Upper lobe of right lung (tissue), 1 donor: ENCODE measurements around the gene MARK1. TPM values are rescaled to one million over a fixed set of nuclear protein-coding genes. Genes with fewer than 3 reads are reported as not detected.

Experiments used
- ATAC-seq: fragments of 200-7000 bp; cut with Tn5 transposase; one replicate; pipeline ENCODE4 v1.9.1; 2020; ENCODE audit warnings: mild to moderate bottlenecking, moderate library complexity
- DNase-seq: peaks from one replicate; pipeline ENCODE4 v3.0.0-alpha.2; 2020
- H3K27ac ChIP-seq: fragments of 200-600 bp; one replicate; pipeline ENCODE4 v1.8.0; 2022
- H3K27me3 ChIP-seq: fragments of 200-600 bp; one replicate; pipeline ENCODE4 v1.8.0; 2022; ENCODE audit warnings: mild to moderate bottlenecking
- H3K36me3 ChIP-seq: fragments of 200-600 bp; one replicate; pipeline ENCODE4 v1.8.0; 2022
- H3K4me1 ChIP-seq: fragments of 200-600 bp; one replicate; pipeline ENCODE4 v1.8.0; 2022
- H3K4me3 ChIP-seq: fragments of 200-600 bp; one replicate; pipeline ENCODE4 v1.8.0; 2022; ENCODE audit warnings: mild to moderate bottlenecking
- H3K9me3 ChIP-seq: fragments of 200-600 bp; one replicate; pipeline ENCODE4 v1.8.0; 2022
- CTCF ChIP-seq: fragments of 200-600 bp; IDR thresholded peaks from one replicate; pipeline ENCODE4 v1.8.0; 2022; ENCODE audit warnings: antibody characterized with exemption
- intact Hi-C: fragments of 100-400 bp; cut with DNase I; formaldehyde crosslinking; loops from one replicate; pipeline ENCODE4 v1.11.0; 2022
- total RNA-seq: library from RNA; stranded (reverse); fragmentation: NEBNext Ultra II Directional; extraction: Animal tissue kit (Norgen Biotek cat#: 25700); gene quantifications from one replicate; pipeline ENCODE4 v1.2.1, GENCODE V29; 2021
- donor health status: DM: no; HTN: yes; CAD: no; lungs with severe emphysema.

Gene MARK1
- total RNA-seq, 1 donor from 2014 or later, result 2.3 TPM

DNA sequence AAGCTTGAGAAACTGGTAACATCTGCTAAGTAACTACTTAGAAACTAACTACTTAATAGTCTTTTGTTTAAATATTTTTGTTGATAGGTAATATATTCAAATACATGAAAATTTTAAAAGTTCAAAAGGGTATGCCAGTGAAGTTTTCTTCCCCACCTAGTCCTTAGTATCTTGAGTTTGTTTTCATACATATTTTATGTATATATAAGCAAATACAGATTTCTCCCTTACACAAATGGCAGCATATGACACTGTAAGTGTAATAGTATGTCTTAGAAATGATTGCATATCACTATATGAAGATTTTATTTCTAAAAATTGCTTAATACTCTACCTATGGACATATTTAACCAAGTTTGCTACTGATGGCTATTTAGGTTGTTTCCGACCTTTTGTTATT is 38.9 kb downstream of the MARK1 start:
- TF ChIP-seq CTCF, result no peak
- H3K27me3 ChIP-seq, result no peaks in the 10 kb centered on the region
- H3K4me1 ChIP-seq, result no peaks in the 10 kb centered on the region
- H3K36me3 ChIP-seq, result no peaks in the 10 kb centered on the region
- DNase-seq, result no peak
- H3K4me3 ChIP-seq, result no peak overlapping the region
- H3K9me3 ChIP-seq, result no peaks in the 10 kb centered on the region
- intact Hi-C loops, result no loop called here
- no peak overlapping the region for H3K27ac ChIP-seq
- ATAC-seq, result no peak

DNA sequence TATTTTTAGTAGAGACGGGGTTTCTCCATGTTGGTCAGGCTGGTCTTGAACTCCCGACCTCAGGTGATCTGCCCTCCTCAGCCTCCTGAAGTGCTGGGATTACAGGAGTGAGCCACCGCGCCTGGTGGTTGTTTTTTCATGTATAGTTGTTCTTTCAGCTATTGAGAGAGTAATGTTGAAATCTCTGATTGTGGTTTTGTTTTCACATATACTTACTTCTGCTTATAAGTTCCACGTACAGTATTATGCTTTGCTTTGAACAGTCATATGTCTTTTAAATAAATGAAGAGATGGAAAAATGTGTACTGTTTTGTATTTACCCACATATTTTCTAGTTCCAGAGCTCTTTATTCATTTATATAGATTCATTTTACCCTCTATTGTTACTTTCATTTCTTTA is 44.5 kb downstream of the MARK1 start:
- ATAC-seq (no peak), DNase-seq (no peak)
- H3K9me3 ChIP-seq, result peaks cover 8% of the 10 kb centered on the region
- intact Hi-C loops, result no loop called here
- no peak for TF ChIP-seq CTCF
- no peaks in the 10 kb centered on the region for H3K27me3 ChIP-seq
- H3K4me3 ChIP-seq, result no peak overlapping the region
- H3K27ac ChIP-seq, result no peak overlapping the region
- H3K36me3 ChIP-seq, result no peaks in the 10 kb centered on the region
- no peaks in the 10 kb centered on the region for H3K4me1 ChIP-seq

DNA sequence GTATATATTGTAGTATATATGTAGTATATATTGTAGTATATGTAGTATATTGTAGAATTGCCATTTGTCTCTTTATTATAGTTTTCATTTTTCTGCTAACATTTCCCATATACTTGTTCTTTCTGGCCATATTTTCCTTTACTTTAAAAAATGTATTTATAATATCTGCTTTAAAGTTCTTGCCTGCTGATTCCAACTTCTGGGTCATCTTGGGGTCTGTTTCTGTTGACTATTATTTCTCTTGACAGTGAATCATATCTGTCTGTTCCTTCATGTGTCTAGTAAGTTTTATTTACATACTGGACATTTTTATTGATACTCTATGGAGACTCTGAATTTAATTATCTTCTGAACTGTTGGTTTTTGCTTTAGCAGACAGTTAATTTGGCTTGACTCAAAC is 45.9 kb downstream of the MARK1 start:
- ATAC-seq (no peak), DNase-seq (no peak)
- Histone ChIP-seq H3K27ac (no peak overlapping the region), H3K36me3 (no peaks in the 10 kb centered on the region), H3K4me1 (no peaks in the 10 kb centered on the region), H3K4me3 (no peak overlapping the region), H3K9me3 (peaks cover 8% of the 10 kb centered on the region), H3K27me3 (no peaks in the 10 kb centered on the region)
- no peak for TF ChIP-seq CTCF
- intact Hi-C loops, result no loop called here

GRCh38 chr1:220575718-220576497 is 48.0 kb downstream of the MARK1 start:
- TF ChIP-seq CTCF, result no peak
- Histone ChIP-seq H3K9me3 (peaks cover 8% of the 10 kb centered on the region), H3K27ac (no peak overlapping the region), H3K4me1 (no peaks in the 10 kb centered on the region), H3K36me3 (no peaks in the 10 kb centered on the region), H3K27me3 (no peaks in the 10 kb centered on the region), H3K4me3 (no peak overlapping the region)
- intact Hi-C loops, result no loop called here
- ATAC-seq (no peak), DNase-seq (no peak)

- intact Hi-C loops, result no loop called here
- DNase-seq, result no peak
- Histone ChIP-seq H3K9me3 (peaks cover 8% of the 10 kb centered on the region), H3K27me3 (no peaks in the 10 kb centered on the region), H3K27ac (no peak overlapping the region), H3K36me3 (no peaks in the 10 kb centered on the region), H3K4me3 (no peak overlapping the region), H3K4me1 (no peaks in the 10 kb centered on the region)
- ATAC-seq, result no peak
- no peak for TF ChIP-seq CTCF
These were observed 50.0 kb downstream of the MARK1 start for GRCh38 chr1:220577926-220578325.

DNA sequence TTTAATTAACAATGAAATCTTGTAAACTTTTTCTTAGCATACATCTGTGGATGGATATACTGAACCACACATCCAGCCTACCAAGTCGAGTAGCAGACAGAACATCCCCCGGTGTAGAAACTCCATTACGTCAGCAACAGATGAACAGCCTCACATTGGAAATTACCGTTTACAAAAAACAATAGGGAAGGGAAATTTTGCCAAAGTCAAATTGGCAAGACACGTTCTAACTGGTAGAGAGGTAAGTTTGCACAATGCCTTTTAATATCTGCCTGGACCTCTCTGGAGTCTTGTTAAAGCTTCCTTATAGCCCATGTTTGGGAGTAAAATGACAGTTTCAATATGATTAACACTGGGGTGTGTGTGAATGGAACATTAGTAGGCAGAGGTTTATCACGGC is 51.4 kb downstream of the MARK1 start:
- Histone ChIP-seq H3K36me3 (no peaks in the 10 kb centered on the region), H3K9me3 (no peaks in the 10 kb centered on the region), H3K4me3 (no peak overlapping the region), H3K27me3 (no peaks in the 10 kb centered on the region), H3K27ac (no peak overlapping the region), H3K4me1 (no peaks in the 10 kb centered on the region)
- ATAC-seq (no peak), DNase-seq (no peak)
- TF ChIP-seq CTCF, result no peak
- intact Hi-C loops, result no loop called here
